Measurements from ENCODE around the gene ACIN1. TPM values are rescaled to one million over a fixed set of nuclear protein-coding genes. Genes with fewer than 3 reads are reported as not detected.

The ACIN1 gene
- total and polyA plus RNA-seq, 9 of the 15 experiments (the other 6 are each of a cell fraction or from before 2014, with no cell fraction given), result 5.0 to 196 (median 129) TPM

DNA sequence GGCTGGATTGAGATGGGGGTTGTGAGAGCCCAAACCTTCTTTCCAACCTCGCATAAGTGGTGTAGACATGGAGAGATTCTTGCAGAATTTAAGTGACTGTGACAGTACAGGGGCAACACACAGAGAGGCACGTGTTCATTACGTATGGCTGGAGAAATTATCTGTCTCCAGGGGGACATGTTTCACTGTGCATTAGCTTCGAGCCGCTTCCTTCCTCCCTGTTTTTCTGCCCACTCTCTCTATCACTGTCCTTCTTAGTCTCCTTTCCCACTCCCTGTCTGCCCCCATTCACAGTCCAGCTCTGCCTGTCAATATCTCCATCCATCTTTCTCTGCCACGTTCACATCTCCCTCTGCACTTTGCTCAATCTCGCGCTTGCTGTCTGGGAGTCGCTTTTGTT is 73.5 kb downstream of the ACIN1 start (continued):
- TF ChIP-seq, protein P1, sequence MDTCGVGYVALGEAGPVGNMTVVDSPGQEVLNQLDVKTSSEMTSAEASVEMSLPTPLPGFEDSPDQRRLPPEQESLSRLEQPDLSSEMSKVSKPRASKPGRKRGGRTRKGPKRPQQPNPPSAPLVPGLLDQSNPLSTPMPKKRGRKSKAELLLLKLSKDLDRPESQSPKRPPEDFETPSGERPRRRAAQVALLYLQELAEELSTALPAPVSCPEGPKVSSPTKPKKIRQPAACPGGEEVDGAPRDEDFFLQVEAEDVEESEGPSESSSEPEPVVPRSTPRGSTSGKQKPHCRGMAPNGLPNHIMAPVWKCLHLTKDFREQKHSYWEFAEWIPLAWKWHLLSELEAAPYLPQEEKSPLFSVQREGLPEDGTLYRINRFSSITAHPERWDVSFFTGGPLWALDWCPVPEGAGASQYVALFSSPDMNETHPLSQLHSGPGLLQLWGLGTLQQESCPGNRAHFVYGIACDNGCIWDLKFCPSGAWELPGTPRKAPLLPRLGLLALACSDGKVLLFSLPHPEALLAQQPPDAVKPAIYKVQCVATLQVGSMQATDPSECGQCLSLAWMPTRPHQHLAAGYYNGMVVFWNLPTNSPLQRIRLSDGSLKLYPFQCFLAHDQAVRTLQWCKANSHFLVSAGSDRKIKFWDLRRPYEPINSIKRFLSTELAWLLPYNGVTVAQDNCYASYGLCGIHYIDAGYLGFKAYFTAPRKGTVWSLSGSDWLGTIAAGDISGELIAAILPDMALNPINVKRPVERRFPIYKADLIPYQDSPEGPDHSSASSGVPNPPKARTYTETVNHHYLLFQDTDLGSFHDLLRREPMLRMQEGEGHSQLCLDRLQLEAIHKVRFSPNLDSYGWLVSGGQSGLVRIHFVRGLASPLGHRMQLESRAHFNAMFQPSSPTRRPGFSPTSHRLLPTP (IDR thresholded peaks at IDR 0.05; ENCODE audit: borderline replicate concordance, extremely low read depth, insufficient read length), result no peak
- no peak for TF ChIP-seq NFIC (IDR thresholded peaks at IDR 0.05)
- peak in 1 of 2 experiments; percentile 39; a peak in 1 of 4 replicates for TF ChIP-seq HDAC1 (IDR thresholded peaks at IDR 0.05)
- no peak for TF ChIP-seq RFX5 (IDR thresholded peaks at IDR 0.05; ENCODE audit: low read depth, low read length)
- peak; percentile 3; the same call in 1 of the 2 replicates for TF ChIP-seq BHLHE40 (IDR thresholded peaks at IDR 0.05; ENCODE audit: low read length)
- TF ChIP-seq, protein P2, sequence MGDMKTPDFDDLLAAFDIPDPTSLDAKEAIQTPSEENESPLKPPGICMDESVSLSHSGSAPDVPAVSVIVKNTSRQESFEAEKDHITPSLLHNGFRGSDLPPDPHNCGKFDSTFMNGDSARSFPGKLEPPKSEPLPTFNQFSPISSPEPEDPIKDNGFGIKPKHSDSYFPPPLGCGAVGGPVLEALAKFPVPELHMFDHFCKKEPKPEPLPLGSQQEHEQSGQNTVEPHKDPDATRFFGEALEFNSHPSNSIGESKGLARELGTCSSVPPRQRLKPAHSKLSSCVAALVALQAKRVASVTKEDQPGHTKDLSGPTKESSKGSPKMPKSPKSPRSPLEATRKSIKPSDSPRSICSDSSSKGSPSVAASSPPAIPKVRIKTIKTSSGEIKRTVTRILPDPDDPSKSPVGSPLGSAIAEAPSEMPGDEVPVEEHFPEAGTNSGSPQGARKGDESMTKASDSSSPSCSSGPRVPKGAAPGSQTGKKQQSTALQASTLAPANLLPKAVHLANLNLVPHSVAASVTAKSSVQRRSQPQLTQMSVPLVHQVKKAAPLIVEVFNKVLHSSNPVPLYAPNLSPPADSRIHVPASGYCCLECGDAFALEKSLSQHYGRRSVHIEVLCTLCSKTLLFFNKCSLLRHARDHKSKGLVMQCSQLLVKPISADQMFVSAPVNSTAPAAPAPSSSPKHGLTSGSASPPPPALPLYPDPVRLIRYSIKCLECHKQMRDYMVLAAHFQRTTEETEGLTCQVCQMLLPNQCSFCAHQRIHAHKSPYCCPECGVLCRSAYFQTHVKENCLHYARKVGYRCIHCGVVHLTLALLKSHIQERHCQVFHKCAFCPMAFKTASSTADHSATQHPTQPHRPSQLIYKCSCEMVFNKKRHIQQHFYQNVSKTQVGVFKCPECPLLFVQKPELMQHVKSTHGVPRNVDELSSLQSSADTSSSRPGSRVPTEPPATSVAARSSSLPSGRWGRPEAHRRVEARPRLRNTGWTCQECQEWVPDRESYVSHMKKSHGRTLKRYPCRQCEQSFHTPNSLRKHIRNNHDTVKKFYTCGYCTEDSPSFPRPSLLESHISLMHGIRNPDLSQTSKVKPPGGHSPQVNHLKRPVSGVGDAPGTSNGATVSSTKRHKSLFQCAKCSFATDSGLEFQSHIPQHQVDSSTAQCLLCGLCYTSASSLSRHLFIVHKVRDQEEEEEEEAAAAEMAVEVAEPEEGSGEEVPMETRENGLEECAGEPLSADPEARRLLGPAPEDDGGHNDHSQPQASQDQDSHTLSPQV (IDR thresholded peaks at IDR 0.05), result peak; percentile 47; the same call in 1 of the 2 replicates

All from K562 (cell line).